Occipital lobe (tissue), 2 donors: Measurements from ENCODE around the gene CBLB. TPM values are rescaled to one million over a fixed set of nuclear protein-coding genes. Genes with fewer than 3 reads are reported as not detected.
"Not testable (repeated sequence)": the region's sequence is repeated elsewhere in the genome, so short reads cannot be mapped to it uniquely, and the experiment has no call there.

Experiments
- DNase-seq: peaks from one replicate; lab custom pipeline; 2025; lab: John Stamatoyannopoulos, UW
- total RNA-seq: library from RNA; depleted of rRNA; stranded (reverse); fragments of >200 nt; gene quantifications from one replicate; pipeline ENCODE4 v1.2.3, GENCODE V29; 2014

The CBLB gene
- total RNA-seq, 1 donor from 2014 or later, result 59.6 TPM

DNA sequence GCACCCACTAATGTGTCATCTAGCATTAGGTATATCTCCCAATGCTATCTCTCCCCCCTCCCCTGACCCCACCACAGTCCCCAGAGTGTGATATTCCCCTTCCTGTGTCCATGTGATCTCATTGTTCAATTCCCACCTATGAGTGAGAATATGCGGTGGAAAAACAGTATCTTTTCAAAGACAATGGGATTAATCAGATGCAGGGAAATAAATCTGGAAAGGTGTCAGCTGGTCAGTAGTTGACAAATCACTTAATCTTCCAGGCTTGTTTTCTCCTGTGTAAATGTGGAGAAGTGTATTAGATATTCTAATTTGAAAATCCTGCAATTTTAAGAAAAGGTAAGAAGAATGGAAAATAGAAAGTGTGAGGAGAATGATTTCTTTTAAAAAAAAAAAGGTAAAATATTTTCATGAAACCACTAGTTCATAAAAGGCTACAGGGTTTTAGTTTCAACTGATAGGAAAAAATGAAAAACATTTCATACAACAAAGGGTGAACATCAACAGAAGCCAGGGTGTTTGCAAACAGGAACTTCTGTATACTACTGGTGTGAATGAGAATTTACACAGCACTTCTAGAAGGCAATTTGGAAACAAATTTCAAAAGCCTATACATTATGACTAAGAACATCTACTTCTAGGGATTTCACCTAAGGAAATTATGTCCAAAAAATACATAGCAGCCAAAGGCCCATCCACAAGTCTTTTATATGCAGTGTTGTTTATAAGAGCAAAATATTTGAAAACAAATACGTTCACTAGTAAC is 113.5 kb downstream of the CBLB start:
- DNase-seq, result no peak

DNA sequence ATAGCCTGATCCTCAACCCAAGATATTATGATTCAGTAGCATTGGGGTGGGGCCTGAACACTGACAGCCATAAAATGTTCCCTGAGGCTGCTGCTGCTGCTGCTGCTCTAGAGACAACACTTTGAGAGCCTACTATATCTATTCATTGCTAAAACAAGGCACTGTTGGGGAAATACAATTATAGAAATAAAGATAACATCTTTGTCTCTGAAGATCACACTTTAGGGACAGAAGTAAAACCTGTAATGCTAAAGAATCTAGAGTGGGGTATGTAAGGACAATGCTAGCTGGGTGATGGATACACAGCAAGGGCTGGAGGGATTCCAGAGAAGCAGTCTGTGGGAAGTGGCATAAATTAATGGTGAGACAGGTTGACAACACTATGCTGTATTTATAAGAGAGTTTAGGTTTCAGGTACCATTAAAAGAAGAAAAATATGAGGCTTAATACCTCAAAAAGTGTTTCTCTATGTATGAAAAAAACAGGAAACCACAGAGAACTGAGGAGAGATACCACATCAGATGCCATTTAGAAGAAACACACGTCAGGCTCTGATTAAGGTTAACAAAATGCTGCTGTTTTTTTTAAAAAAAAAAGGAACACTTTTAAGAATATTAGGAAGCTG is 115.9 kb downstream of the CBLB start:
- no peak for DNase-seq

DNA sequence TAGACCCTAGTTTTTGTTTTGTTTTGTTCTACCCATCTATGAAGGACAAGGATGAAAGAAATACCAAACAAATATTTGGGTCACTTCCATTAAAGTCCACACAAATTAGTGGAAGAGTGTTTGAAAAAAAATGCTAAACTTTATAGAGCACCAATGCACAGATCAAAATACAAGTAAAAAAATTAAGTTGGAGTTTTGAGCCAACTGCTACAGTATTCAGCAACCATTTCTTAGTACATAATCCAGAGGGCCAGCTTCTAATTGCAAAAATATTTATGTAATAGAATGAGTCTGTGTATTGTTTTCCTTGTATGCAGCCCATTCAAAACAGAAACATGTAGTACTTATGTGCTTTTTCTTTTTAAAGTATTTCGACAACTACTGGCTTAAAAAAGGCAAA is 121.1 kb downstream of the CBLB start:
- no peak for DNase-seq

DNA sequence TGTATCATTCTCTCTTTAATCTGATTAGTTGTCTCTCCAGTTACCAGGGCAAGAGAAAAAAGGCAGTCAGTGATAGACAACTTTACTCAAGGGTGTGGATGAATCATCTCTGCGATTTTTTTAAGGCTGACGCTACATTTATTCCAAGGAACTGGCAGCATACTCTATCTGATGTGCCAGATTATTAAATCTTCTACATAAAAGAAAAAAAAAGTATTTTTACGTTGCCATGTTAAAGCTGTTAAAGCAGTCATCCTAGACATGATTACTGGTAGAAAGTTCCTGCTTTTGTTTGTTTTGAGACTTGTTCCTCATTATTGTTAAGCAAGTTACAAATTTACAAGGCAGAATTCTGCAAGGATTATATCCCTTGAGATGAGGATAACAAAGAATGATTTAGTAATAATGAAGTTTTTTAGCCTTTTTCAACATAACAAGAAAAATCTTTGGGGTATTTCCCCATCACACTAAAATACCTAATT is 121.7 kb downstream of the CBLB start:
- DNase-seq, result no peak

DNA sequence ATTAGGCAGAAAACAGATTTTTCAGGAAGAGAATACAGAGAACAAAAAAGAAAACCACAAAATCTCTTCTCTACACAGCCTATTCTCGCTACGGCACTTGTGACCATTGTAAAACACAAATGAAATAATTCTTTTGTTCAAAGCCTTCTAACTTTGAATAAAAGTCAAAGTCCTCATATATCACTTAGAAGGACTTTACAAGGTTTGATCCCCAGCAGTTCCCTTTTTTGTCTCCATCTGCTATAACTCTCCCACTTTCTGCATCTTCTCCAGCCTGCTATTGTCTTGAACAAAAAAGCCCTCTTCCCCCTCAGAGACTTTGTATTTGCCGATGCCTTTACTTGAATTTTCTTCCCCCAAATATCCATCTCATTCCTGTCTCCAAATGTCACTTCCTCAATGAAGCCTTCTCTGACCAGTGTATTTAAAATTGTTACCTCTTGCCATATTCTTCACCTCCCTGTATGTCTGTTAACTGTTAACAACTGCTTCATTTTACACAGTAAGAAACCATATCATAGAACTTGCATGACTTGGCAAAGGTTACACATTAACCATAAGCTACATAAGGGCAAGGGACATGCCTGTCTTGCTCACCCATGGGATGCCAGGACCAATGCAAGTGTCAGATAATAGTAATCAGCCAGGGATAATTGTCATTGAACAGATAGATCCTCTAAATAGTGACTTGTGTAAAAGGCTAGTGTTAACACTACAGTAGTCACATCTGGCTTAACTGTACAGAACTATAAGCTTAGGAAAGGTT is 122.4 kb downstream of the CBLB start:
- DNase-seq, result no peak

DNA sequence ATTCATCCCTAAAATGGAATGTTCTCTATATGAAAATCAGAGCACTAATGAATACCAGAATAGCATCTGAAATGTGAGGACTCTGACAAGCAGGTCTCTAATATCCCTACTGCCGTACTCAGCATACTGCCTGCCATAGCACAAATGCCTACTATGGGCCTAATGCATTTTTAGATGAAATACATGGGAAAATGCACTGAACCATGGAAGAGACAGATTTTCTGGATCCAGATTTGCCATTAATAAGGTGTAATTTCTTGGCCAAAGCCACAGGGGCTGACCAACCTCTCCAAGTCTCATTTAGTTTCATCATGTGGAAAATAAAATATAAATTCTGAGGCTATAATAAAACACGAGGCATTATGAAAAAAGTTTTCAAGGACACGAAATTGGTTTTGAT is 123.8 kb downstream of the CBLB start:
- no peak for DNase-seq

DNA sequence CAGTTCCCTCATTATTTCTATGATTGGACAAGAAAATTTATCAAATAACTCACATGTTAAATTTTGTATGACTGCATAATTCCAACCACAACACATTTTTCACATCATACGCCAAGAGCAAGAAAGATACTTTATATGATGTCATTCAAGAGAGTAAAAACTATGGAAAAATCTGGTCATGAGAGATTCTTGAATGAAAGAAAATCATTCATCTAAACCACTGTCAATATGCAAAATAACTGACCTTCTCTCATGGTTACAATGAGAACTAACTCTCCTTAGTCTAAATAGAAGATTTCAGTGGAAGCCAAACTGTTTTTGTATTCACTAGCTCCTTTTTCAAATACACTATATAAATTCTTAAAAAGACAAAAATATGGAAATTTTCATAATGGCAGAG is 124.6 kb downstream of the CBLB start:
- DNase-seq, result no peak

DNA sequence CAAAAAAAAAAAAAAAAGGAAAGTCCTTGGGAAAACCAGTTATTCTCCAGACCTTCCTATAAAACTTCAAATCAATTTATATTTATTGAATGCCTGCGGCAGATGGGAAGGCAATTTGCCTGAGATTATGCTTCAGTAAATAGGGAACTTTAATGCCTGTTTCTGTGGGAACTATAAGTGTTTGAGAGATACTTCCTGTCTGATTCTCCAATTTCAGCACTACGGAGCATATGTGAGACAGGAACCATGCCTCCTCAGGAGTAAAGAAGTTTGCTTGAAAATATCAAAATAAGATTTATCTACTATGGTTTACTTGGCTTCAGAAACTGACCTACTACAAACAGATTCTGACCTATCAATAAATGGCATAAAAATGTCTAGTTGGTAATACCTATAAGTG is 135.5 kb downstream of the CBLB start:
- DNase-seq, result no peak

DNA sequence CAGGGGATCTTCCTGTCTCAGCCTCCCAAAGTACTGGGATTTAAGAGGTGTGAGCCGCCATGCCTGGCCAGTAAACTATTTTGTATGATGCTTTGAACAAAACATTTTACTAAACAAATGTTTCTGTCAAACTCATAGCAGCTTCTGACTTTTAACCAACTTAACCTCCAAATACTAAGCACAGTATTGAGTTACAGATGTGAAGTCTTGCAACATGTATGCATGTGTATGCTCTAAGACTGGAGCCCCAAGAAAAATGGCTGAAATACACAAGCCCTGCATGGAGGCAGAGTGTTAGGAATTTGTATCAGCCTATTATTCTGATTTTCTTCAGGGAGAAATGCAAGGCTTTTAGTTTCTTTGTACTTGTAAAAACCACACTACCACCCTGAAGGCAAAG is 137.1 kb downstream of the CBLB start:
- no peak for DNase-seq

DNA sequence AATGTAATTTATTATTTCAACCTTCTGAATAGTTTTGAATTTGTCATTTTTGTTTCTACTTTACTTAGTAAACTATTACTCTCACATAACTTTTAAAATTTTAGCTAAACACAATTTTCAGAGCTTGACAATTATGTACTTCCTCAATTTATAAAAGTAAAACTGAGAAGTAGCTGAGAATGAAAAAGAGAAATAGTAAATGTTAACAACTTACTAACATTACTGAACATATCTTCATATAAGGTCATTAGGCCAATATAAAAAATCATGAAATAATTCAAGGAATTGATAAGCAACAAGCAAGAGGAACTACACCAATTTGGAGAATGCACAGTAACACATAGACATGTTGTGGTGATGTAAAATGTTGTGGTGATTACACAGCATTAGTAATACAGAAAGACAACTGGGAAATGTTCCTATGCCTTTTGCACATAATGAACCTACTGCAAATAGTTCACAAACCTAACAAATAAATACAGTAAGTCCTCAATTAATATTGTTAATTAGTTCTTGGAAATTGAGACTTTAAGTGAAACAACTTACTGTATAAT is 137.9 kb downstream of the CBLB start:
- no peak for DNase-seq

DNA sequence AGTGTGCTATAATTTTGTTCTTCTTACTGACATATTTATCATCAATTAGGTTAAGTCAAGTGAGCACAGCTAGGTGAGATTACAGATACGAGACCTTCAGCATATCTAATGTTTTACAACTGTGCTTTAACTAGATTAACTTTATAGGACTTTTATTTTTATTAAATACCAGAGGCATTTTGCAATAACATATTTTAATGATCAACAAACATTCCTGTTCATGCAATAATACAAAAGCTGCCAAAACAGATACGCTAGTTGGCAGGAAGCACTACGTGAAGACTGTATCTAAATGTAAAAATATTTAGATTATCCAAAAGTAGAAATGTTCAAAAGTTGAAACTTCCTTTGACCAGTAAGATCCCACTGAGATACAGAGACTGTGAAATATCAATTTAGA is 139.1 kb downstream of the CBLB start:
- DNase-seq, result no peak

DNA sequence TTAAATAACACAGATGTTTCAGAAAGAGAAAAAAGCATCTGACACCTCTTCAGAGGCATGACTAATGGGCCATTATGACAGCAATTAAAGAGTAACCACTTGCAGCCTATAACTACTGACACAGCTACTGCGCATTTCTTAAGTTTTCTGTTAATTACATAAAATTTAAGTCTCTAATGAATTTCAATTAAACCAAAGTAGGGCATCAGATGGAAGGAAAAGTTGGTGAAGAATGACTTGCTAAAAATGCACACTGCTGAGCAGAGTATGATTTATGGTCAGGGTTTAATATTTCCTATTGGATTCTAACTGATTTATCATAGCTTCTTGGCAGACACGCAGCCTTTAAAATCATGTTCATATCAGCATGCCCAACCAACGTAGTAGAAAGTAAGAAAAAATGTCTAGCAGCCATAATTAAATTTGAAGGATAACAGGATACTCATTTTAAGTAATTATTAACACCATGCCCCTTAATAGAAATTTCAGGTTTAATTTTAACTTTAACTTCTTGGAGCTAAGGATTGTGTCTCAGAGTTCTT is 140.0 kb downstream of the CBLB start:
- no peak for DNase-seq

DNA sequence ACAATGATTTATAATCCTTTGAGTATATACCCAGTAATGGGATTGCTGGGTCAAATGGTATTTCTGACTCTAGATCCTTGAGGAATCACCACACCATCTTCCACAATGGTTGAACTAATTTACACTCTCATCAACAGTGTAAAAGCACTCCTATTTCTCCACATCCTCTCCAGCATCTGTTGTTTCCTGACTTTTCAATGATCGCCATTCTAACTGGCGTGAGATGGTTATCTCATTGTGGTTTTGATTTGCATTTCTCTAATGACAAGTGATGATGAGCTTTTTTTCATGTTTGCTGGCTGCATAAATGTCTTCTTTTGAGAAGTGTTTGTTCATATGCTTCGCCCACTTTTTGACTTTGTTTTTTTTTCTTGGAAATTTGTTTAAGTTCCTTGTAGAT is 141.8 kb downstream of the CBLB start:
- not testable (repeated sequence) for DNase-seq

DNA sequence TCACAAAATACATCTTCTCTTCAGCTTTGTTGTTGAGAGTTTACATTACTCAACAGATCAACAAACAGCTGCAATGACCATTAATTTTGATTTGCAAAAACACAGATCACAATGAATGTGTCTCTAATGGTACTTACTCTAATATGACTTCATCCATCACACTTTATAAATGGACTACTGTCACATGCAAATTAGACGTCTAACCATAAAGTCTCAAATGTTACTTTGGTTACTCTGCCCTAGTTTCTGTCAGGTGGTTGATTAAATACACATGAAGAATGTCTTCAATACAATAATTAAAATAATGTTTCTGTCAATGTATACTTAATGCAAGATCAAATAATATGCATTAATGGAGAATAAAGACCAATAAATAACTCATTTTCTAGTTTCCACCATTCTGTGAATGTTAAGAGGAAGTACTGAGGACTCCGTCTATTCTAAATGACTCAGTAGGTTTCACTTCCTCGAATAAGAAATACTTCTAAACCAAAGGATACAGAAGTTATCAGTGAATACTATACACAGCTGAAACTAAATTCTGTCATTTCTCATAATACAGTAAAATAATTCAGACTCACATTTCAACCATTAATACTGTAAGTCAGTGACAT is 145.8 kb downstream of the CBLB start:
- DNase-seq, result no peak

DNA sequence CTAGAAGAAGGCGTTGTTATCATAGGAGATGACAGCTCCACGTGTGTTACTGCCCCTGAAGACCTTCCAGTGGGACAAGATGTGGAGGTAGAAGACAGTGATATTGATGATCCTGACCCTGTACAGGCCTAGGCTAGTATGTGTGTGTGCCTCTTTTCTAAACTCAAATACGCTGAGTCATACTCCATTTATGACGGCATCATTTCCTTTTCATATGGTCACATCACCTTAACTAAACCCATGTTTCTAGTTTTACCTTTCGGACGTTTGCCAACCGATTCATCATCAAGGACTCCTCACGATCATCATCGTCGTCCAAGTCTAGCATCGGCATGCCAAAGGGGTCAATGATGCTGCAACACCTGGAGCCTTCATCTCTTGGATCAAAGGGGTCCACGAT is 149.0 kb downstream of the CBLB start:
- no peak for DNase-seq

DNA sequence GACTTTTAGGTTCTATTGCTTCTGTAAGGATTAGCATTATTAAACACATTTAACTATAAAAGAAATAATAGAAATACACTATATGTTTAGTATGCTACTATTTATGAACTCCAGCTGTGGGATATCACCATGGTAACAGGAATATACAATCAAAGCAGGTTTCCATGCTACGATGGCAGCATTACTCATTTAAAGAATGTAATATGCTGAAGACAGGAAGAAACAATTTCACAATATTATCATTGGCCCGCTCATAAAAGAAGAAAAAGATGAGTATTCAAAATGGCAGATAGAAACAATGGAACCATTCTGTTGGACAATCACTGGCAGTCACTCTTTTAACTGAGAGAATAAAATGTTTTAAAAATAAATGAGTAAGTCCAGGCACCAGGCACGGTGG is 153.4 kb downstream of the CBLB start:
- no peak for DNase-seq

DNA sequence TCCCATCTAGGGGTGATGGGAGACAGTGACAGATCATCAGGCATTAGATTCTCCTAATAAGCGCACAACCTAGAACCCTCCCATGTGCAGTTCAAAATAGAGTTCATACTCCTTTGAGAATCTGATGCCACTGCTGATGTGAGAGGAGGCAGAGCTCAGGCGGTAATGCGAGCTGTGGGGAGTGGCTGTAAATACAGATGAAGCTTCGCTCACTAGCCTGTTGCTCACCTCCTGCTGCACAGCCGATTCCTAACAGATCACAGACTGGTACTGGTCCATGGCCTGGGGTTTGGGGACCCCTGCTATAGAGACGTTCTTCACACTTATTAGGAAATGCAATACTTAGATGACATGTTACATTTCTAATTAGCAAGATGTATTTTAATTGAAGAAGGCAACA is 154.4 kb downstream of the CBLB start:
- DNase-seq, result no peak

DNA sequence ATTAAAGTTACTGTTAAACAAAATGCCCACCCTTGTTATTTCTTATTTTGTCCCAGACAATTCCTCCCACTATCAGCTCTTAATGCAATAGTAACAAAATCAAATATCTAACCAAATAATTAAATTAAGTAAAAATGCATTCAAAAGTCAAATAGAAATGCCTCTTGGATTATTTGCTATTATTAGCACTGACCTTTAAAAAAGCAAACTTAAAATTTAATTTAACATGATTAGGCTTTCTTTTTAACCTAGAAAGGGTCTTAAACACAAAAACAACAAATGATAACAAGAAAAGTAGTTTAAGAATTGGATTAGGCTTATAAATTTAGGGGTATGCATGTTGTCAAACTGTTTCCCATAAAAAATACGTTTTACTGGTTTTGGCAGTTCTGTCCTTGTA is 159.8 kb downstream of the CBLB start:
- no peak for DNase-seq

DNA sequence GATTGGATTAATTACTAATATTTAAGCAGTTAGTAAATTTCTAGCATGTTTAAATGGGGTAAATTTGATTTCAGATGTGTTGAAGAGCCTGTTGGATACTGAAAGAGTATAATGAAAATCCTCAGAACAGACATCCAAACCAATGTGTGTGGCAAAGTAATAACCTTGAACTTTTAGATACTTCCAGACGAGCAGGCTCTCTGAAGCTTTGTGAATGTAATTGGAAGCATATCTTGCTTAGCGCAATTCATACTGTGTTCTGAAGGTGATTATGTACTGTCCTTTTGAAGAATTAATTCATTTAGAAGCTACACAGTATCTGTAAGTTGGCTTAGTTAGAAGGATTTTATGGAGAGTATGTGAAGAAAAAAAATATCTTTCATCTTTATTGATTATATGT is 161.8 kb downstream of the CBLB start:
- DNase-seq, result no peak

DNA sequence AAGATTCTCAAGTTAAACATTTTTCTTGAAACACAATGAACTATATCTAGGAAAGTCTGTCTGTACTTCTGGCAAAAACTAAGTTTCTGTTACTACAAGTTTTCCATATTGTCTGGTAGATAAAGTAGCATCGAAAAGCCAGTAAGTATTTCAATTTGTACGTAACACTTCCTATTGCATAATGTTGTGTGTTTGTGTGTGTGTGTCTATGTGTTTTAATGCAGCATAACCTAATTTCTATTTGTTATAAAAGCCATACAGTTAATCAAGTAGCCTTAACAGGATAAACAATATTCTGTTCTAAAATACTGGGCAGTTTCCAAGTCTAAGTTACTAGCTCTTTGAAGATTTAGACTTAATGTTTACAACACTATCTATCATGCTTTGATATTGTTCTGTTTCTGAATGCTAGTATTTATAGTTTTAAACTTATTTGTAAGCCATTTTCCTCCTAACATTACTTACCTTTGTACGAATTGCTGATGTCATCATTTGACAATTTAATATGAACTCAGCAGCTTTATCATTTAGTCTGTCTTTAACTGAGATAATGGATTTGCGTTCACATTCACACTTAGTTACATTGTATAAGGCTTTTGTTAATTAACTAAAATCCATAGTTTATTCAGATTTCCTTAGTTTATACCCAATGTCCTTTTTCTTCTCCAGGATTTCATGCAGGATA is 163.9 kb downstream of the CBLB start:
- no peak for DNase-seq

DNA sequence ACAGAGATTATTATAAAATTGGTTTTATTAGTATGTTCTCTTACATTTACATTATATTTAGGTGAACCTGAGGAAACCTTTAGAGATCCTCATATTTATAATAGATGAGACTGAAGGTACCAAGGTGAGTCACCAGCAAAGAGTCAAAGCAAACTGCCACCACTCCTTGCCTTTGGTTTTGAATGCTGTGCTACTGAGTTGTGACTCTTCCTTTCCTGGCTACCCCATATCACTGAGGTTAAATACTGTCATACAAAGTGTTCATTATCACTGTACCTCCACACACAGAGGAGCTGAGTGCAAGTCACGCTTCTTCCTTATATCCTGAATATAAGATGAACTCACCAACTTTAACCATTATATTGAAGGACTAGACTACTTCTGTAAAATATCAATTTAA is 168.2 kb downstream of the CBLB start:
- DNase-seq, result no peak
